Ammon's horn (tissue), 1 donor: Measurements from ENCODE around the gene ATXN7.

Source experiments
- DNase-seq: peaks from one replicate; pipeline ENCODE4 v3.0.0-alpha.2; 2016; ENCODE audit warnings: low spot score

The ATXN7 gene

DNA sequence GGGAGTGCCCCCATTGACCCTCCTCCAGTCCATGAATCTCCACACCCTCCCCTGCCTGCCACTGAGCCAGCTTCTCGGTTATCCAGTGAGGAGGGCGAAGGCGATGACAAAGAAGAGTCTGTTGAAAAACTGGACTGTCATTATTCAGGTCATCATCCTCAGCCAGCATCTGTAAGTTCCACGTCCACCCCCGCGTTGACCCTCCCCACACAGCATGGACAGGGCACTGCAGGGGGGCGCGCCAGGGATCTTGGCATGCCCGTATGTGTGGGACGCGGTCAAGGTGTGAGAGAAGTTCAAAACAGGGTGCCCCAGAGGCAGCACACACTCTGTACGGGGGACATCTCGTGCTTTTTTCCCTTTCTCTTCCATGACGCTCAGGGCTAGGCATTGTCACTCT lies 126.5 kb downstream of the ATXN7 start:
- DNase-seq: no peak

DNA sequence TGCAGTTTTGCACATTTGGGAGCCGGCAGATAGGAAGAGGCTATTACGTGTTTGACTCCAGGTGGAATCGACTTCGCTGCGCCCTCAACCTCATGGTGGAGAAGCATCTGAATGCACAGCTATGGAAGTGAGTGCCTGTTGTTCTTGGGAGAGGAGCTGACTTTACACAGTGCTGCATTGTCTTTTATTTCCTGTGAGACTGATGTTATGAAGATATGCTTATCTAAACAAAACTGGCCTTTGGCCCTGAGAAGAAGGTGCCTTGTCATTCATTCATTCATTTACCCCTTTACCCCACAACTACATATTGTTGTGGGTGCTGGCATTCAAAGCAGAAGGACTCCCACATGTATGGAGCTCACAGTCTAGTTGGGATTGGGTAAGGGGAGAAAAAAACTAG lies 127.1 kb downstream of the ATXN7 start:
- DNase-seq: no peak

DNA sequence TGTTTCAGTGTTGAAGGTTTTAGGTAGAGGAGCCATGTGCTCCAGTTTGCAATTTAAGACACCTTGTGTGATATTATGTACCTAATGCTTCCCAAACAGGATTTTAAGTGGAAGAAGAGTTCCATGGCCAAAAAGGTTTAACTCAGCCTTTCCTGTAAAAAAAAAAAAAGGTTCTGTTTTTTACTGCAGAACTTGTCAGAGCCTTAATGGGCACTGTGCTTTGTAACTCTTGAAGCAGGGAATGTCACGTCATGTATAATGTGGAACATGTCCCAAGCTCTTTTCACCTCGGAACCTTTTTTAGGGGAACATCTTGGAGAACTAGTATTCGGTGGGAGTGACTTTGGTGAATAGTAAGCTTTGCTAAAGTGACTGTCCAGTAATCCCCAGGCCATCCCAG lies 128.0 kb downstream of the ATXN7 start:
- no peak for DNase-seq

DNA sequence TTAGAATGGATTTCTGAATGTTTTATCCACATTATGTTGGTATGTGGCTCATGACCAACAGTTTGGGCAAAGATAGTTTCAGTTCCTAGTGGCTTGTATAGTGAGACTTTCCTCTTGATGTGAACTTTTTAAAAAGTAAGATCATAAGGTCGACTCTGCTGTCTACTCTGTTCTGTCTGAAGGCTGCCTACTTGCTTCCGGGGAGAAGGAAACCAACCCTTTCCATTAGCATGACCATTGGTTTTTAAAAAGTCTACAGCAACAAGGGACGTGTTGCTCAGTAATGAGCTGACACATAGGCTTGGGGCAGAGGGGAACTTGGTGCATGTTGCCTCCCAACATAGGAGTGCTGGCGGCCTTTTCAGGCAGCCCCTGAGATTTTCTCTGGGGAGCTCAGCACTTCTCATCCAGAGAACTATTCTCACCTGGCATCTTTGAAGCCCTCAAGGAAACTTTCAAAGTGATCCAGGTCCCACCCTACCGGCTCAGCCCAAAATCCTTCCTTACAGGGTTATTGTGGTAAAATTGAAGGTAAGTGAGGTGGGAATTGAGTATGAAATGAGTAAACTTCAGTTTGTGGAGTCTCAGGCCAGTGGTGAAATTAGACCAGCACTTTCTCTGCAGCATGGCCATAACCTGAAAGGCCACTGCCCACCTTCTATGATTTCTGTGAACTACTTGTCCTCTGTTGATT lies 129.0 kb downstream of the ATXN7 start:
- no peak for DNase-seq

DNA sequence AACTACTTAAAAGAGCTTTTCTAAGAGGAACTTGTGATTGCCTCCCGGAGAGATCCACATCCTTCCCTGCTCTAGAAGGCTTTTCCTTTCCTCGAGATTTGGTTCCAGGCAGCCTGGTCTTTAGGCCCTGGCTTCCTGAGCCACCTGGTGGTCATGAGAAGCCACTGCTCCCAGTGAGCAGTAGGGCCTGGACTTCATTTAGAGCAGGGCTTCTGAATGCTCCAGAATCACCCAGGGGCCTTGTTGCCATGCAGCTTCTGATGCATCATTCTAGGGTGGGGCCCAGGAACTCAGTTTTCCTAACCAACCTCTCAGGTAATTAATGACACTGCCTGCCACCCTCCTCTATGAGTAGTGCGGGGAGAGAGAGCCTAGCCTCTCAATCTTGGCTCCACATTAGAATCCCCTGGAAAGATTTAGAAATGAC lies 130.0 kb downstream of the ATXN7 start:
- peak; percentile 87 for DNase-seq

DNA sequence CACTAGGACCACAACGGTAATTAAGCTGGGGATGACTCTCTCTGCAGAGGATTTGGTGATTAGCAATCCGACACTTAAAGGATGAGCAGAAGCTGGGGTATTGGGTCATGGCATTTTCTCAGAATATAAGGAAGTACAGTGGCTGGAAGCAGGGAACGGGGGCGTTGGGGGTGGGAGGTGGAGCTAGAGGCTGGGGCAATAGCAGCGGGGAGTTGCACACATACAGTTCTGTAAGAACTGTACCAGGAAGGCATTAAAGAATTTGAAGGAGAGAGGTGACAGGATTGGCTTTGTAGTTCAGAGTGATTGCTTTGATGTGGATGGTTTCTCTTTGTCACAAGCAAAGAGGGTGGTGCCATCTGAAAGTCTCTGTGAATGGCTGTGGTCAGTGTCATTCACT lies 131.4 kb downstream of the ATXN7 start:
- no peak for DNase-seq

DNA sequence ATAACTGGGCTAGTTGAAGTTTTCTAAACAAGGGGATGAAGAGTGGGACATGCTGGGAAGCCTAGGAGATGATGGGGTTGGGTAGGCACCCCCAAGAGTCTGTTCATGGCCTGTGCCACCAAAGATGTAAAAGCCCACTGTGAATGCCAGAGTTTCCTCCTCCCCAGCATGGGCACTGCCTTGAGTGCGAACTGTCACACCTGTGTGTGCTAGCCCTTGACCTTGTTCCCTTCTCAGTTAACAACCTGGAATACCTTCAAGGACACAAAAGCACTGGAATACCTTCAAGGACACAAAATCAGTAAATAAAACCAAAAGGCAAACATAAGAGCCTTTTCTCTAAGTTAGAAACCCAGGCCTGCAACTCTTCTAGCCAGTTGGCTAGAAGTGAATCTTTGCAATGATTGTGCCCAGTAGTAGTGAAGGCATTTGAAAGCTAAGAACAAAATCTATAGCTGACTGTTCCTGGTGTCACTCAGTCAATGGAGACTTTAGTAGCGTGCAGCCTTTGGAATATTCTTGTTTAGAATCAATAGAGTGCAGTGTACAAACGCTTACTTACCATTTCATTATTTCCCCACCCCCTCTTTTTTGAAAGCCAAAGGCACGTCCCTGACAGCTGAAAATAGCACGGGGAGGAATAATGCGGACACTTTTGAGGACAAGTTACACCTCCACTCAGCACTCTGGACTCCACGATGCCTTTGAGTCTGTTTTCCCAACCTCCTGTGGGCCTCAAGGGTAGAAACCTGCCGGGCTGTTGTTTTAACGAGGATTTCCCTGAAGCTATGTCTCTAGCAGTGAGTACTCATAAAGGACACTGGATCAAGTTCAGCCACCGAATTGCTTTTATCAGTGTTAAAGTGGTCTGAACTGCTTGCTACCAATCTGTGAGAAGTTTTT lies 135.4 kb downstream of the ATXN7 start:
- DNase-seq: no peak

DNA sequence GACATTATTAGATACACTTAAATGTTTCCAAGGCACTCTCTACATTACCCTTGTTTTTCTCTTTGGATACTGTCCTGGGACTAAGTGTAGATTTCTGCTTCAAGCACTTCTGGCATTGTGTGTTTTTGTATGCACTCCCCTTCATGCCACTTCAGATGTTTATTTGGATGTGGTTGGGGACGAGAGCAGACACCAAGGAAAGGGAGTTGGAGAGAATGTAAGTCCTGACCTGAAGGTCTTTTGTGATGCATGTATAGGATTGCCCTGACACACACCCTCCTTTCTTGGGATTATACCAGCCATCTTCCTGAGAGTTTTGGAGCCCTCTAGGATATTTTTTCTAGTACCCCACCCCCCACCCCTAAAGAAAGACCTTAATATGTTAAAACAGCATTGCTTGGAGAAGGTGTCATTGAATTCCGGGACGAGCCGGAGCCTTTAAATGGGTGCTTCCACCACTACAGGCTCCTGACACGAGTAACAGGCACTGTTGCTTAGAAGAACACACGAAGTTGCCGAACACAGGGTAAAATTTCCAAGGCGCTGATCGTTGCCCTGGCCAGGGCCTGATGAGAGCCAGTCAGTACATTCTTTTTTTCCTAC lies 136.9 kb downstream of the ATXN7 start:
- no peak for DNase-seq

DNA sequence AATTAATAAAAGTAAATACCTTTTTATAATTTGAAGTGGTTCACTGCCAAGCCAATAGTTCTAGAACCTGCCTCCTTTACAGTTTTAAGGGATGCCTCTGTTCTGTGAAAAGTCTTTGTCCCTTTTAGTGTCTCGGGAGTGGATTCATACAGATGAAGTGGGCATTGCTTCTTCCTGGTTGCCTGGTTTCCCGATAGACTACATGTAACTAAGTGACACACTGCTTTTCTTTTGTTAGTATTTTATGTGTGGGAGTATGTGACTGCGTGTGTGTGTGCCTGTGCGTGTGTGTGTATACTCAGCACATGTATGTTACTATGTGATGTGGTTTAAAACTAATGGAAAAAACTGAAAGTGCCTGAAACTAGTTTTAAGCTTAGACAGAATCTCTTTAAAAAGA lies 138.6 kb downstream of the ATXN7 start:
- DNase-seq: no peak

DNA sequence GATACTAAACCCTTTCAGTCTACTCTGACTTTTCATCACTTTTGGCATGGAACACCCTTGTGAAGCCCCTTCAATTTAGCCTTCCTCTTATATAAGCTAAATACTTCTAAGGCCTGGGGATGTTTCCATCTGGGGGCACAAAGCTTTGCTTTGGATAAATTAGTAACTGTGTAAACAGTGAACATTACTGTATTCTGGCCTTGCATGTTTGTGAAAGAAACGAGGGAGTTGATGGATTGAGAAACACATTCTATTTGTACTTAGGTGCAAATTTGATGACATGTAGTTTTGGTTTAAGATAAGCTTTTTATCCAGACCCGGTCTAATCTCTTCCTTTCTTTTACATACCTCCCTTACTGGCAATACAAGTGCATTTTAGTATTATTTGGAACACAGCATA lies 139.9 kb downstream of the ATXN7 start:
- DNase-seq: no peak

DNA sequence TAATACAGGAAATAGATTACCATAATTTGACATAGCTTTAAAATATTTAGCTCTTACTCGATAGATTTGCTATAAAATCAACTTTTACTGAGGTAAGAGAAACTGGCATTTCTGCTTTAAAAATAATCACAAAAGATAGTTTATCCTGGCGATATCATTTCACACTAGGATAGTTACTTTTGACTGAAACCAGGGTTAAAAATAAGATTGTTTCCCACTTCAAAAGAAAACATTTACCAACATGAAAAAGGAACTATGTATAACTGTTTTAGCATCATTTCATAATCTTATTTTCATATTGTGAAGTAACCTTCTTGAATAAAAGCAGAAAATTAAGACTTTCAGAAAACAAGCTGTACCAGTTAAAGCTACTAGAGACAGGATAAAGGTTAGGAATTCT lies 144.3 kb downstream of the ATXN7 start:
- DNase-seq: no peak

DNA sequence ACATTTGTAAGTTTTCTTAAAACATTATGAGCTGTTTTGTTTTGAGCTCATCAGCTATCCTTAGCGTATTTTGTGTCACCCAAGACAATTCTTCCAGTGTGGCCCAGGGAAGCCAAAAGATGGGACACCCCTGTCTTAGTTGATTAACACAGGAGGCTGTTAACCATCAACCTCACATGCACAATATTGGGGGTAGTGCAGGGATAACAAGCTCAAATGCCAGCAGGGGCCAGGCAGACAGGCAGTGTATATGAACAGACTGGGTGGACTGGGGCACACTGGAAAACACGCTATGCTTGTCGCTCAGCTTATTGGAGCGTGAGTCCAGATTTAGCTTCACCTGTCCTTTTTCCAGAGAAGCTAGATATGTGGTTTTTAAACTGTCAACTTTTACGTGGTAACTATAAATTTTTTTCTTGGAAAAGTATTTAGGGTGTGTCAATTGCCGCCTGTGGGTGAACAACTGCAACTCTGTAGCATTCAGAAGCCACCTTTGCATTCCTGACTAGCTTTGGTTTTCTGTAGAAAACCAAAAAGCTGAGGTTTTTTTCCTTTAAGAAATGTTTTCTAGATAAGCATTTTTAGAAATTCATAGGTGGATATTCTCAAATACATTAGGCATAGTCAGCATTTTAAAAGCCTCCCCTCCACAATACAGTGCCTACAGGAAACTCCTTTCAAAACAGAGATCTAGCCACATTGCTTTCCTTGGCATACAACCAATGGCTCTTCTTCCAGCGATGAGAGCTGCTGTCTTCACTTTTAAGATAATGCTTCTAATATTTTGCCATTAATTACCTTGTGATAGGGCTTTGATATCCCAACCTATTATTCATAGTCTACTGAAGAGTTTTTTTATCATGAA lies 145.1 kb downstream of the ATXN7 start:
- no peak for DNase-seq

DNA sequence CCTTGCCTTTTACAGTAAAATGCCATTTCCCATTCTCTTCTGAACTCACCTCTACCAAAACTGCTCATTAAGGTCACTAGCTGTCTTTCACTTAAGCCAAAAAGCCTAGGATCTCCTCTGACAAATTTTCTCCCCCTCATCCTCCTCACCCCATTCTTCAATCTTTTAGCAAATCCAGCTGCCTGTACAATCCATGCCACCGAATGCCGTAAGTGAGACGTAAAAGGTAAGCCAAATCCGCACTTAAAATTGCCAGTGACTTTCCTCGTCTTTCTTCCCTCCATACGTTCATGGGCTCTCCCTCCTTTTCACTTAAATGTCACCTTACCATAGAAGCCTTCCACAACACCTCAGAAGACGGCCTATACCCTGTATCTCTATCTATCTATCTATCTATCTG lies 145.9 kb downstream of the ATXN7 start:
- no peak for DNase-seq

DNA sequence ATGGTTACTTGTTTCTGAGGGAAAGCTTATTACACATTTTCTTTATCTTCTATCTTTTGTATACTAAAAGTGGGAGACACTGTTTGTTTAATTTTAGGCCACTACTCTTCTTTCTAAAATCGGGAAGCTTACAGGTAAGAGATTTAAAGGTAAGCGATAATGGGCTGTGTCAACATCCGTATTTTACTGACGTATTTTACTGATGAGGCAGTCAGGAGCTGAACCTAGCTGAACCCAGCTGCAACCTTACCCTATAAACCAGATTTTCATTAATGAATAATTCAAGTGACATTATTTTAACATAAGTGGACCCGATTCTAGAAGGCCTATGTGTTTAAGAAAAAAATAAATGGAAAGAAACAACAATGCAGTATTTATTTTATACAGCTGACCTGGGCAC lies 146.5 kb downstream of the ATXN7 start:
- DNase-seq: no peak

DNA sequence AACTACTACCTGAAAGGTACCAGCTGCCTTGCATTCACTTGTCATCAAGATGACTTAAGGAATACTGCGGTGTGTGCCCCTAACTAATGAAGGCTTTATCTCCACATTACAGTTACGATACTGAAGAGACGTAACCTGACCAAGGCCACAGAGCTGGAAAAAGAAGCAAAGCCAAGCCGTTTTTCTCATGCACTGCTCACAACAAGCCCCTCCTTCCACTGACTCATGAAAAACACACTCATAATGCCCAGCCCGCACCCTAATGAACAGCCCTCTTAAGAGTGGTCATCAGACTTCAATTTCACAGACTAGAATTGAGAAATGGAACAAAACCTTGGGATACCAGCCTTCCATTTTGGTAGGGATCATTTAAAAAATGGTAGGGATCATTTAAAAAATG lies 148.0 kb downstream of the ATXN7 start:
- no peak for DNase-seq

DNA sequence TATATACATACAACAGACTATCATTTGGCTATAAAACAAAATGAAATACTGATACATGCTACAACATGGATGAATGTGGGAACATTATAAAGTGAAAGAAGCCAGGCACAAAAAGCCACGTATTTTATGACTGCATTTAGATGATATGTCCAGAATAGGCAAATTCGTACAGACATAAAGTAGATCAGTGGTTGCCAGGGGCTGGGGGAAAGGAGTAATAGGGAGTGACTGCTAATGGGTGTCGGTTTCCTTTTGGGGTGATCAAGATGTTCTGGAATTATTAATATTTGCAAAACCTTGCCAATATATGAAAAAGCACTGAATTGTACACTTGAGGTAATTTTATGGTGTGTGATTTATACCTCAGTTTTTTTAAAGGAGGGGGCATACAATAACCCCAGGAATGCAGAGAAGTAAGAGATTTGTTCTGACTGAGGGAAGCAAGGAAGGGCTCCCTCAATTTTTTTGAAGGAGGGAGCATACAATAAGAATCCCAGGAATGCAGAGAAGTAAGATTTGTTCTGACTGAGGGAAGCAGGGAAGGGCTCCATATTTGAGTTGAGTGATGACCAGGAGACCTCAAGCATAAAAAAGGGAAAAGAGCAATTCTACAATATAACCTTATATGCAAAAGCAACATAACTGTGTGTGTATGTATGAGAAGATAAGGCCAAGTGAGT lies 153.4 kb downstream of the ATXN7 start:
- no peak for DNase-seq

DNA sequence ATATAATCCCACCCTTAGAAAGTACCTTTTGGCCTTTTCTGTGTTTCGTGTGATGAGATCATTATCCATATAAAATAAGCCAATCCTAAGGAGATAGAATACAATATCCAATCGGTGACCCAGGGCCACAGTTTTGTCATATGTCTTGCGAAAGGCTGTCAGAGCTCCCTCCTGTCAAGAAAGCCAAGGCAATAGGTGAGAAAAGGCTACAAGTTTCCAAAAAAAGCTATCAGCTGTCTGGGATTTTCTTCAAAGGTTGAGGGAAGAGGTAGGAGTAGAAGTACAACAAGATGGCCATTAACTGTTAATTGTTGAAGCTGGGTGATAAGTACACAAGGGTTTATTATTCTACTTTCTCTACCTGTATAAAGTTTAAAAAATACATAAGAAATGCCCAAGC lies 155.6 kb downstream of the ATXN7 start:
- no peak for DNase-seq

DNA sequence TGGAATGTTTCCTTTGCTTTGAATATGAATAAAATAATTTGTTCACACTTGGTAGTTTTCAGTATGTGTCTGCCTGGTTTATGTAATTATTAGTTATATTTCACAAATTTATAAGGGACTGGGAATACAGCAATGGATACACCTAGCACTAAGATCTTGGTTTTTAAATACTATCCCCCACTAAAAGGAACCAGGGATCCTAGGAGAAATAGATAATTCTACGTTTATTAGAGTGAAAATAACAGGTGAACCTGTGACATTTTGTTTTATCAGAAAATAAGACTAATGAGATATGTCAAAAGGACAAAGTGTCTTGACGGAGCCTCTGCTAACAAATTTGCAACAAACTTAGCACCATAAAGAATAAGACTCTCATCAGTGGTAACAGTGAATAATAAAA lies 156.2 kb downstream of the ATXN7 start:
- no peak for DNase-seq

DNA sequence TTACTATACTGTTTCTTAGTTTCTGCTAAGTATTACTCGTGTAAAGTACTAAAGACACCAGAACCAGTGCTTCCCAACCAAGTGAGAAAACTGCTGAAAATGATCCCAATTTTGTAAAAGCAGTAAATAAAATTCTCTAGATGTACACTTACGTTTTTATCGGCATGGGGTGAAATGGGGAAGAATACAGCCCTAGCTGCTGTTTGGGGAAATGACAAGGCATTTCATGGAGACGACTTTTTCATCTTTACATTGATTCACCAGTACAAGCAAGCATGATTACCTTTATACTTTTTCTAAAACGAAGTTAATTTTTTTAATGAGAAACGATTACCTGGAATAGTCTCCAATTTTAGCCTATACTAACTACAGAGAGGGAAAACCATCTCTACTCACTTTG lies 158.3 kb downstream of the ATXN7 start:
- DNase-seq: no peak

DNA sequence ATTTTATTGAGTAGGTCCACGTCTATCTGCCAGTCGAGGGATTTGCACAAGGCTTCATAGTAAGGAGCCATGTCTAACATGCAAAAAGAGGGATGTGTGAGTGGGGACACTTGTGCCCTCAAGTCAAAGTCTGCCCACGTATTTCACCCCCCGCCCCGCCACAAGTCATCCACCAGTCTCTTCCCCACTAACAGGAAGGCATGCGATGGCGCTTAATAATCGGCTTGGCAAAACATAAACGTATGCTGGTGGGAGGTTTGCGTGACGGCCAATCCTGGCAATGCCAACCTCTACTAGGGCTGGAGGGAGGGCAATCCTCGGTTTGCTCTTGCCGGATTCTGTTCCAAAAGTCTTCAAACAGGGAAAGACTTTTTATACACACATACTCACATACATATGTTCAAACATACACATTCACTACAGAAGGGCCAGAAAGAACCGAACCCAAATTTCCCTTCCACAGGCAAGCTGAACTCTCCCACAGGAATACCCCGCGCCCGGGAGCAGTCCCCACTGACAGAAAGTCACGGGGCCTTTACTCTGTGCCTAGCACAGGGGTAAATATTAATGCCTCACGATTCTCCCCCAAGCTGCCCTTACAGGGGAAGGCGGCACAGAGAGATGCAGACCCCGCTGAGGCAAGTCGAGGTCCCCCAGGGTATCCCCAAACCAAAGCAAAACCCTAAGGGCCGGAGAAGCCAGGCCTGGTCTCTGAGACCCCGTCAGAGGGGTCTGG lies 159.0 kb downstream of the ATXN7 start:
- no peak for DNase-seq
